ENCODE data around the gene GRB2.

GRB2 gene

GRCh38 chr17:75412455-75413317 is 7.2 kb upstream of the GRB2 start:
- DNase-seq = peak; percentile 47 to 72

- no peak for DNase-seq
Measured at GRCh38 chr17:75411328-75412067, 6.0 kb upstream of the GRB2 start.

GRCh38 chr17:75410141-75410540 is 4.7 kb upstream of the GRB2 start:
- no peak for DNase-seq

GRCh38 chr17:75407655-75408352 is 2.3 kb upstream of the GRB2 start:
- DNase-seq = no peak

- peak; percentile 26 to 49 for DNase-seq
Measured at GRCh38 chr17:75406222-75406615, 741 bp upstream of the GRB2 start.

- DNase-seq = peak; percentile 24 to 63
Measured at GRCh38 chr17:75404731-75405364, 630 bp downstream of the GRB2 start.

- peak; percentile 71 to 80 for DNase-seq
Measured at GRCh38 chr17:75404223-75404730, 1.2 kb downstream of the GRB2 start.

- DNase-seq = no peak
Measured at GRCh38 chr17:75403131-75403530, 2.3 kb downstream of the GRB2 start.

GRCh38 chr17:75402026-75402425 is 3.5 kb downstream of the GRB2 start:
- DNase-seq = no peak

- DNase-seq = no peak
Measured at GRCh38 chr17:75400326-75400939, 5.0 kb downstream of the GRB2 start.

- DNase-seq = no peak
Measured at GRCh38 chr17:75398279-75398678, 7.2 kb downstream of the GRB2 start.

GRCh38 chr17:75397217-75397616 is 8.3 kb downstream of the GRB2 start:
- no peak for DNase-seq

GRCh38 chr17:75396796-75397195 is 8.7 kb downstream of the GRB2 start:
- DNase-seq = no peak

GRCh38 chr17:75396025-75396424 is 9.5 kb downstream of the GRB2 start:
- no peak for DNase-seq

- peak; percentile 52 to 54 for DNase-seq
Measured at GRCh38 chr17:75394332-75394918, 11.1 kb downstream of the GRB2 start.

- DNase-seq = peak; percentile 99
Measured at GRCh38 chr17:75393523-75394331, 11.8 kb downstream of the GRB2 start.

GRCh38 chr17:75392559-75392958 is 12.9 kb downstream of the GRB2 start:
- no peak for DNase-seq

- DNase-seq = no peak
Measured at GRCh38 chr17:75390982-75391381, 14.5 kb downstream of the GRB2 start.

GRCh38 chr17:75388476-75389030 is 16.9 kb downstream of the GRB2 start:
- no peak for DNase-seq

GRCh38 chr17:75387771-75388170 is 17.7 kb downstream of the GRB2 start:
- DNase-seq = no peak

GRCh38 chr17:75386430-75386829 is 19.0 kb downstream of the GRB2 start:
- no peak for DNase-seq
